Stimulated activated effector memory CD8-positive, alpha-beta T cell treated with anti-CD3 and anti-CD28 coated beads, Interleukin-12 subunit alpha, Interleukin-12 subunit beta, amount 100 ng/mL, for 72 hours (primary cell): ENCODE results near the gene TMEM53.

Source experiments
- ATAC-seq: fragments of 150-1000 bp; cut with Tn5 transposase; 2 replicates; pipeline ENCODE4 v1.10.0; 2021
- DNase-seq, 2 donors: peaks; one replicate each; pipeline ENCODE4 v3.0.0; 2021 to 2022; ENCODE audit warnings: low spot score in 2 of 2
- H3K27ac Mint-ChIP-seq: one replicate; pipeline ENCODE4 v1.8.0; 2022; ENCODE audit warnings: mild to moderate bottlenecking, mixed read lengths
- H3K36me3 Mint-ChIP-seq: one replicate; pipeline ENCODE4 v1.8.0; 2022; ENCODE audit warnings: mild to moderate bottlenecking, mixed read lengths
- H3K4me1 Mint-ChIP-seq: one replicate; pipeline ENCODE4 v1.8.0; 2022; ENCODE audit warnings: mixed read lengths
- H3K4me3 Mint-ChIP-seq: one replicate; pipeline ENCODE4 v1.8.0; 2022; ENCODE audit warnings: mild to moderate bottlenecking, mixed read lengths
- H3K9me3 Mint-ChIP-seq: one replicate; pipeline ENCODE4 v1.8.0; 2022; ENCODE audit warnings: mixed read lengths

TMEM53 gene

DNA sequence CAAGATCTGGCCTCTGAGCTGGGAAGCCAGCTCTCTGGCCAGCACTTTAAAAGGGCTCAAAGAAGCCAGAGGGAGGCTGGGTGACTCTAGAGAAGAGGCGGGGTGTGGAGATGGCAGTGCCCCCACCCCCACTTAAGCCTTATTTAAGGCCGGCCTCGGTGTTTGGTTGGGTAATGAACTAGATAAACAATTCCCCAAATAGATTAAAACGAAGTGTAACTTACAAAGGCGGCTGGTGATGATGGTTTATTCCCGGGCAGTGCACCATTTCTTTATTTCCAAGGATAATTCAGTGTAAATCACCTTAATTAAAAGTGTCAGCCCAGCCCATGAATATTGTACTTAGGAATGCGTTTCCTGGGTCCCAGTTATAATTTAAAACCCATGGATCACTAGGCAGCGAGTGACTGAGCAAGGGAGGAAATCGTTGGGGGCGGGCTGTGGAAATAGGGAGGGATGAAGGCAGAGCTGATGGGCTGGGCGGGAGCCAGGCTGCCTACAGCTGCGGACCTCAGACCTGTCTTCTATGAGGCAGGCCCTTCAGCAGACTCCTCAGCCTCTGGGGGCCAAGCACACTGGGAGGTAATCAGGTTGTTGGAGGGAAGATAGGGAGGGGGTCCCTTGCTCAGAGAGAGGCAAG is 54.9 kb downstream of the TMEM53 start:
- Mint-ChIP-seq H3K36me3 (no peaks in the 10 kb centered on the region), H3K4me1 (no peaks in the 10 kb centered on the region), H3K4me3 (no peak overlapping the region), H3K9me3 (no peaks in the 10 kb centered on the region), H3K27ac (no peak overlapping the region)
- DNase-seq: no peak
- no peak for ATAC-seq

DNA sequence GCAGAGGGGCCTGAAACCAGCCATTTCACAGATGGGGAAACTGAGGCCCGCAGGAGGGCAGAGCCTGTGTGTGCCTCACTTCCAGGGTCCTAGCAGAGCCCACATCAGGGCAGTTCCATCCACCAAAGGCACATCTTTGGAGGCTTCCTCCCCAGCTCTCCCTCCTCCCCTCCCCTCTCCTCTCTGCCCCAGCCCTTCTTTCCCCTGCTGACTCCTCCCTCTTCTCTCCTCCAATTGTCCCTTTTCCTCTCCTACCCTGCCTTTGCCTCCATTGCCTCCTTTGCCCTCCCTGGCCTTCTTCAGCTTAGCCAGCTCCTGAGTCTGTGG is 56.6 kb downstream of the TMEM53 start:
- no peaks in the 10 kb centered on the region for H3K4me1 Mint-ChIP-seq
- H3K9me3 Mint-ChIP-seq: no peaks in the 10 kb centered on the region
- H3K27ac Mint-ChIP-seq: no peak overlapping the region
- ATAC-seq (no peak), DNase-seq (no peak)
- H3K4me3 Mint-ChIP-seq: no peak overlapping the region
- H3K36me3 Mint-ChIP-seq: no peaks in the 10 kb centered on the region

DNA sequence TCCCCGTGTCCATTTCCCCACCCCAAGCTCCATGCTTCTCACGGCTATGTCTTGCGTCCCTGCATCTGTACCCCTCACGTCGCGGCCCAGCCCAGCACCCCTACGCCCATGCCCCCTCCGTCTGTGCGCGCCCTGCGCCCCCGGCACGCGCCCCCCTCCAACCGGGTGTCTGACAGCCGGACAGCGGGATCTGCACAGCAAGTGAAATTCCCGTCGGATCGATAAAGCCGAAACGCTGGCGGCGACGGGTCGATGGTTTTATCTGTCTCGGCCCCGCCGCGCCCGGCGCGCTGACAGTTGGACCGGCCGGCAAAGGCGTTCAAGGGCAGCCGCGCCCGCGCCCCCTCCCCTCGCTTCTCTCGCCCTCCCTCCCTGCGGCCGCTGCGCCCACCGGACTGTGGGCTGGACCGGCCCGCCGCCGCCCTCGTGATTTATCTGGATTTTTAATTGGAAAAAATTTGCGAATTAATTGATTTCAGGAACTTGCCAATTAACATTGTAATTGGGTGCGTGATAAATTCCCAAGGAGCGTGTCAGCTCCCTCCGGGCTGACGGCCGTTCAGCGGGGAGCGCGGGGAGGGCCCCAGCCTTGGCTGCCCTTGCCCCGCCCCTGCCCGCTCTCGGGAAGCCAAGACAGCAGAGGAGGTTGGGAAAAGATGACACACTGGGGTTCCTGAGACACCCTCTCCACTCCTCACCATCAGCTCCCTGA is 57.1 kb downstream of the TMEM53 start:
- H3K27ac Mint-ChIP-seq: no peak overlapping the region
- no peak overlapping the region for H3K4me3 Mint-ChIP-seq
- H3K36me3 Mint-ChIP-seq: no peaks in the 10 kb centered on the region
- no peak for ATAC-seq
- no peaks in the 10 kb centered on the region for H3K4me1 Mint-ChIP-seq
- no peaks in the 10 kb centered on the region for H3K9me3 Mint-ChIP-seq
- no peak for DNase-seq

DNA sequence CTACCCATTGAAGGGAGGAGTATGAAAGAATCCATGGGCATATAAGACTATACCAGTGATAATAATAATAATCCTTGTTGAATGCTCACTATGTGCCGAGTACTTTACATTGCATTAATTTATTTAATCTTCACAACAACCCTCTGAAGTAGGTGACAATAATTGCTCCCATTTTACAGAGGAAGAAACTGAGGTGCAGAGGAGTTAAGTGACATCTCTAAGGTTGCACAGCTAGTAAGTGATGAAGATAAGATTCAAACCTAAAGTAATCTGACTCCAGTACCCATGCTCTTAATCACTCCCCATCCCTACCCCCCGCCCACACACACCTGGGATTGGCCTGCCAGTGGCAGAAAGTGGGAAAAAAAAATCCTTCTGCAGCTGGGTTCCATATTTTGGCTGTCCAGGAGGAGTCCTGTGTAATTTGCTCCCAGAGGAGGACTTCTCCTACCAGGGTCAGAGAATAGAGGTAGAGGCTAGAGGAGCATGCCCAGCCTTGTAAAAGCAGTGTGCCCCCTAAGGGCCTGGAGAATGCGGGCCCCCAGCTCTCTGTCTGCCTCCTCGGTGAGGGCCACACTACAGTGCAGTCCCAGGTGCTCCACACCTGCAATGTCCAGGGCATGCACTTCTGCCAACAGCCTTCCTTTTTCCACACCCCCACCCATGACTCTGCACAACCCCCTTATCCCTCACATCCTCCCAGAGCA is 57.8 kb downstream of the TMEM53 start:
- Mint-ChIP-seq H3K4me3 (no peak overlapping the region), H3K4me1 (no peaks in the 10 kb centered on the region), H3K36me3 (no peaks in the 10 kb centered on the region), H3K9me3 (no peaks in the 10 kb centered on the region), H3K27ac (no peak overlapping the region)
- DNase-seq (no peak), ATAC-seq (no peak)

DNA sequence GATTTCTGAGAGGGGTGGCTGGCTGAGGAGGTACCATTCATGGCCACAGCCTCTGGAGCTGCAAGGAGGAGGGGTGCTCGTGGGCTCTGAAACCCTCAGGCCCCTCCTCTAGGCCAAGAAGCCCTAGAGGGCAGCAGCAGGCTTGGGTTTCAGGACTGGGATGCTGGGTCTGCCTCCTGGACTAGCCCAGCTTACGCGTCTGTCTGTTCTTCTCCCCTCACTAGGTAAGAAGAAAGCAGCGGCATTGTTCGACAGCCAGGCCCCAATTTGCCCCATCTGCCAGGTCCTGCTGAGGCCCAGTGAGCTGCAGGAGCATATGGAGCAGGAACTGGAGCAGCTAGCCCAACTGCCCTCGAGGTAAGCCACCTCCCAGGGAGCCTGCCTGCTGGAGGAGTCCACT is 60.3 kb downstream of the TMEM53 start:
- Mint-ChIP-seq H3K36me3 (no peaks in the 10 kb centered on the region), H3K4me1 (no peaks in the 10 kb centered on the region), H3K27ac (no peak overlapping the region), H3K9me3 (no peaks in the 10 kb centered on the region), H3K4me3 (no peak overlapping the region)
- ATAC-seq (no peak), DNase-seq (no peak)

DNA sequence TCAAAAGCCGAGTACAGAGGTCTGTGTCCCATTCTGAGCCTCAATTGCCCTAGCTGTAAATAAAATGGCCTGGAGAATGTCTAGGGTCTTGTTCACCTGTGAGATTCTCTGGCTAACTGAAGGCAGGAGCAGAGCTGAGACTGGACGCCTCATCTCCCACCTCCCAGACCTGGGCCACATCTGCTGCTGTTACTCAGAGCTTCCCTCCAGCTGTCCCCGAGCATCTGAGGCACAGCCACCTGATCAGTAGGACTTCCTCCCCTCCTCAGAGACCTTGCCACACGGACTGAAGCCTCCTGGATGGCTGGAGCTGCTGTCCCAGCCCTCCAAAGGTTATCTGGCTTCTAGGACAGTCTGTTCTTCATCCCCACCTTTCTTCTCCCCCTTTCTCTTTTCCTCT is 62.4 kb downstream of the TMEM53 start:
- ATAC-seq (no peak), DNase-seq (no peak)
- Mint-ChIP-seq H3K27ac (no peak overlapping the region), H3K9me3 (no peaks in the 10 kb centered on the region), H3K4me1 (no peaks in the 10 kb centered on the region), H3K36me3 (no peaks in the 10 kb centered on the region), H3K4me3 (no peak overlapping the region)

DNA sequence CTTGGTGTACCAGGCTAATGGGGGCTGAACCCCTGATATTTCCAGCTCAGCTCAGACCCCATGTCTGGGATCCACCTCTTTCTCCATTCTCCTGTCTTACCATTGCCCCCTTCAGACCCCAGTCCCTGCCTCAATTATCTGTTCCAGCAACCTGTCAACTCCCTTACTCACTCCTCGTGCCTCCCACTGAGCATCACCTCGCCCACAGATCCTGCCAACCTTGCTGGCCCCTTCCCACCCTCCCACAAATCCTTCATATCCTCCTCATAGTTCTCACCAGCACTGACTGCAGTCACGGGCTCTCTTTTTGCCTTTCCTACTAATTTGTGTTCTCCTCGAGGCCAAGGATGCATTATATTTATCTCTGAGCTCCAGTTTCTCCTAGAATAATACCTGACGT is 62.9 kb downstream of the TMEM53 start:
- H3K9me3 Mint-ChIP-seq: no peaks in the 10 kb centered on the region
- H3K27ac Mint-ChIP-seq: no peak overlapping the region
- ATAC-seq: no peak
- no peak for DNase-seq
- H3K4me1 Mint-ChIP-seq: no peaks in the 10 kb centered on the region
- no peaks in the 10 kb centered on the region for H3K36me3 Mint-ChIP-seq
- H3K4me3 Mint-ChIP-seq: no peak overlapping the region

DNA sequence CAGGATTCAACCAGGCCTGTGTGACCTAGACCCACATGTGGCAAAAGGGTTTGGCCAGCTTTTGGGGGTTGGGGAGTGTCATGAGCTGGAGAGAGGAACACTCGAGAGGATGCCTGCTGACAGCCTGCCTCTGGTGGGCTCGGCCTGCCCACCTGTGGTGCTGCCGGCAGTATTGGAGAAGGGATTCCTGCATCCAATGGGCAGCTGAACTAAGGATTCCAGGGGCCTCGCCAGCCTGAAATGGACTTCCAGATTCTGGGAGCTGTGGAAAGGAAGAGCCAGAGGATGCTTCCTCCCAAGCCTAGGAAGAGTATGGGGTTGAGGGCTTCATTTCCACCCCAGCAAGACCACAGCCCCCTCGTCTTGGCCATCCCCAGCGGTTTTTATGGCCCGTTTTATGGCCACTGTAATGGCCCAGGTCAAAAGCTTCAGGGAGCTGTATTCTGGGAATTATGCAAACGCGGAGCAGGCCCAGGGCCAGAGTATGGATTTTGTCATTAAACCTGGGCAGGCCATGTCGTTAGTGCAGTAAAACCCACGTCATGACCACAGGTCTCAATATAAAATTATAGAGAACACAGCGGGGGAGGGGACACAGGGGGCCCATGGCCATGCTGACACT is 63.6 kb downstream of the TMEM53 start:
- no peaks in the 10 kb centered on the region for H3K9me3 Mint-ChIP-seq
- H3K4me3 Mint-ChIP-seq: no peak overlapping the region
- no peaks in the 10 kb centered on the region for H3K4me1 Mint-ChIP-seq
- no peak overlapping the region for H3K27ac Mint-ChIP-seq
- DNase-seq (no peak), ATAC-seq (no peak)
- no peaks in the 10 kb centered on the region for H3K36me3 Mint-ChIP-seq

DNA sequence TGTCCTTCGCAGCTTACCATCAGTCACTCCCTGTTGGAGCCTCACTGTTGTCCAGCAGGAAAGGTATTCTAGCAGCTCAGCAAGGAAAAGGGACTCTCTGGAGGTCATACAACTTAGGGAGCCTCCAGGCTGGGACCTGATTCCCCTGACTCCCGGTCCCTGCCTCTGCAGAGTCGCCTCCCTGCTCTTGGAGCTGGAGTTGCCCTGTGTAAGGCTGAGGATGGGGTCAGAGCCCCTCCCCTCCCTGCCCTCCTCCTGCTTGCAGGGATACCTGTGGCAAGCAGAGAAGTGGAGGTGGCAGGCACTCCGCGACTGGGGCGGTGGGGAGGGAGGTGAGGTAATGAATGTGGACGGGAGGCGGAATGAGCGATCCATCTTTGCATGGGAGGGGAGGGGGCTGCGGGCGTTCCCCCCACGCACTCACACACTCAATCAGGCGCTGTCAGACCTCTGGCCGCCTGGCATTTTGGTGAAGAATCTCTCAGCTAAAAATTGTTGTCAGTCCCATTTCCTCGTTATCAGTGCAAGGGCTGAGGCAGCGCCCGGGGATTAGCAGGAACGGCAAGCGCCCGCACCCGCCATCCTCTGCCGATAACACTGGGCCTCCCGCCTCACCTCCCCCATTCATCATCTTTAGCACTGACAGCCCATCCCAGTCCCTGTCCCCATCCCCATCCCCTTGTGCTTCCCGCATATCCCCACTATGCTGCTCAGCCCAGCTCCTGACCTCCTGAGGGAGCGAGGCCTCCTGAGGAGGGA is 64.3 kb downstream of the TMEM53 start:
- no peak overlapping the region for H3K4me3 Mint-ChIP-seq
- ATAC-seq (no peak), DNase-seq (no peak)
- no peaks in the 10 kb centered on the region for H3K36me3 Mint-ChIP-seq
- H3K4me1 Mint-ChIP-seq: no peaks in the 10 kb centered on the region
- H3K9me3 Mint-ChIP-seq: no peaks in the 10 kb centered on the region
- H3K27ac Mint-ChIP-seq: no peak overlapping the region

DNA sequence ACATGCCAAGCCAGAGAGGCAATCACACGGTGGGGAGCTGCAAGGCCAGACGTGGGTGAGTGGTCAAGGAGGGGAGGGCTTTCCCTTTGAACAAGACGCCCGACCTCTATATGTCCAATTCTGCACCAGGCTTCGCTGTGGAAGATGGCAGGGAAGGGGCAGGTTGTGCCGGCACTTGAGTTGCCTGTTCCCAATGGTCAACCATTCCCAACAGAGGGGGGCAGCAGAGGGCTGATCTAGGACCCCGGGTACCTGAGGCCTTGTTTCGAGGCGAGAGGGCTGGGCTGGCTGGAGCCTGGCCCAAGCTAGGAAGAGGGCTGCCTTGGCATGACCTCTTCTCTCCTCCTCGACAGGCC is 64.9 kb downstream of the TMEM53 start:
- no peak for ATAC-seq
- no peak overlapping the region for H3K27ac Mint-ChIP-seq
- H3K4me1 Mint-ChIP-seq: no peaks in the 10 kb centered on the region
- no peak overlapping the region for H3K4me3 Mint-ChIP-seq
- H3K9me3 Mint-ChIP-seq: no peaks in the 10 kb centered on the region
- no peaks in the 10 kb centered on the region for H3K36me3 Mint-ChIP-seq
- DNase-seq: peak in 1 of 2 donors; percentile 58

DNA sequence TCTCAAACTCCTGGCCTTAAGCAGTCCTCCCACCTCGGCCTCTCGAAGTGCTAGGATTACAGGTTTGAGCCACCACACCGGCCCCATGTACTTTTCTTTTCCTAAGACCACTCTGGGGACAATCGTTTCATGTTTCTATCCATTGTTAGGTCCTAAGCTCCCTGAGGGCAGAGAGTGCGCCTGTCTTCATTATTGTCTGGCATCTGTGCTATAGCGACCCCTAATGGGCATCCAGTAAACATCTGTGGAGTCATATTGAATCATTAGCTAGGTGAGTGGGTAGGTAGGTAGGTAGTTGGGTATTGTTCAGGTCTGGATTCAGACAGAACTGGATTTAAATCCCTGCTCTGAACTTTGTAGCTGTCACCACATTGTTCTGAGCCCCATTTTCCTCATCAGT is 66.1 kb downstream of the TMEM53 start:
- Mint-ChIP-seq H3K36me3 (no peaks in the 10 kb centered on the region), H3K4me3 (no peak overlapping the region), H3K4me1 (no peaks in the 10 kb centered on the region), H3K9me3 (no peaks in the 10 kb centered on the region), H3K27ac (no peak overlapping the region)
- no peak for DNase-seq
- ATAC-seq: no peak

DNA sequence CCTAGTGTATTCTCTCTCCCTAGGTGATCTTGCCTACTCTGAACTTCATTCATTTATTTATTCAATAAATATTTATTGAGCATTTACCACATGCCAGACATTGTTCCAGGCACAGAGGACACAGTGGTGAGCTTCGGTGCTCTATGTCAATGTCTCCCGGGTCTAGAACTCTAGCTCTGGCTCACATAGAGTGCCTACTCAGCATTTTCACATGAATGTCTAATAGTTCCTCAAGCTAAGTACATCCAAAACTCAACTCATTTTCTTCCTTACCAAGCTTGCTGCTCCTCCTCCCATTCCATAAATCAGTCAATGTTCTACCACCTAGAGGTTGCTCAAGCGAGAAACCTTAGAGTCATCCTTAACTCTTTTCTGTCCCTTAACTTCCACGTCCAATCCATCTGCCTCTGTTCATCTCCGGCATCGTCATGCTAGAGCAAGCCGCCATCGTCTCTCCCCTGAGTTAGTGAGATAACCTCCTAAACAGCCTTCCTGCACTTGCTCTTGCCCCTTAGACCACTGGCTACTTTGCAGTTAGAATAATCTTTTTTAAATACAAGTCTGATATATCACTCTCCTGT is 67.5 kb downstream of the TMEM53 start:
- Mint-ChIP-seq H3K36me3 (no peaks in the 10 kb centered on the region), H3K4me3 (no peak overlapping the region), H3K4me1 (no peaks in the 10 kb centered on the region), H3K27ac (no peak overlapping the region), H3K9me3 (no peaks in the 10 kb centered on the region)
- DNase-seq (no peak), ATAC-seq (no peak)

DNA sequence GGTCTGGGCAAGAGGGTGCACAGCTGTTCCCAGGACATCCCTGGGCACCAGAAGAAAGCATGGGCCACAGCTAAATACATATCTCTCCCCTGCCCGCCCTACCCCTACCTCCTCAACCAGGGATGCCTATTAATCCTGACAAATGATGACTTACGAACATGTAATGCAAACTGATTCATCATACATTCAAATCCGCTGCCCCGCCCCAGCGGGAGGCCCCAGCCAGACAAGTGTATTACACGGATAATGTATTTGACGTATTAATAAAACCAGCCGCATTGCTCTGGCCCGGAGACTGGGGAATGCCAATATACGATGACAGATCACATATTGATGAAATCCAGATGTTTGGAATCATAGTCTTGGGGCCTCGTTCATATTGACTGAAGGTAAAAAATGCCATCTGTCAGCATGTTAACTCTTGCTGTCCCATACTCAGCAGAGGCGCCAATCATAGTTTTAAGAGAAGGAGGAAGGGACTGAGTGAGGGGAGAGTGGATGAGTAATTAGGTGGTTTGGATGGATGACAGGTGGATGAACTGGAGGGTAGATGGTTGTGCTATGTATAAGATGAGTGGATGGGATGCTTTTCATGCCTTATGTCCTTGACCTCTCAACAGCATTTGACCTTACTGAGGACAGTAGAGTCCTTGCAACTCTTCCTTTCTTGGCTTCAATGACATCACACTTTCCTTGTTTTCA is 68.2 kb downstream of the TMEM53 start:
- Mint-ChIP-seq H3K27ac (no peak overlapping the region), H3K9me3 (no peaks in the 10 kb centered on the region), H3K4me3 (no peak overlapping the region), H3K36me3 (no peaks in the 10 kb centered on the region), H3K4me1 (no peaks in the 10 kb centered on the region)
- DNase-seq: no peak
- ATAC-seq: no peak

DNA sequence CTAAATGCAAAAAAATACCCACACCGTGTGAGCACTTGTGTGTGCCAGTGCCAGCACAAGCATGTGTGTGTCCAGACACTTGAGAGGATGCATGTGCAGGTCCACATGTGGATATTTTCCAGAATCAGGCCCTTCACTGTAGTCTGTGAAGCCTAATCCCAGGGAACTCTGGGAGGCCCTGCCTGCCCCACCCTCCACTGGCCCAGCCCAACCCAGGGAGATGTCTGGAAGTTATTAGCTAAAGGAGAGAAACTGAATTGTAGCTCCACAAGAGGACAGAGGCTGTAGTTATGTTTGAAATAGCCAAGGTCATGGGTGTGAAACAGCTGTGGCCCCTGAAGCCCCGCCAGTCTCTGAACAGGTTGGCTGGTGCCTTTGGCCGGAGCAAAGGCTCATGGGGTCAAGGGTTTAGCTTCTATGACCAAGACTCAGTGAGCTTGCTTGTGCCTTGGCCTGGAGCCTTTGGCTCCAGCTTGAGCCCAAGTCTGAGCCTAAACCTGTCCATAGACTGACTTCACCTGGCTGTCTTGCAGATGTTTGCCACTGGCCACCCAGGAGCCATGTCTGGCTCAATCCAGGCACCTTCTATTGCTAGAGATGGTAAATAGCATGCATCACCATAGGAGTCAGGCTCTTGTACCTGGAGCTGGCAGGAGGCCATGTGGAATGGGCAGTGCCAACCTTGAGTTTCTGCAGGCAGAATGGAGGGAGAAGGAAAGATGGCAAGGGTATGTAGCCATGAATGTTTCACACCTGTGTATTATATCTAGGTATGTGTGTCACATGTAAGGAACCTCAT is 69.9 kb downstream of the TMEM53 start:
- no peaks in the 10 kb centered on the region for H3K36me3 Mint-ChIP-seq
- H3K4me1 Mint-ChIP-seq: no peaks in the 10 kb centered on the region
- no peak for DNase-seq
- ATAC-seq: no peak
- H3K27ac Mint-ChIP-seq: no peak overlapping the region
- no peaks in the 10 kb centered on the region for H3K9me3 Mint-ChIP-seq
- H3K4me3 Mint-ChIP-seq: no peak overlapping the region
